Coronary artery (tissue), 2 donors: ENCODE results near the gene ACACA.

Experiments used
- DNase-seq: peaks from one replicate; pipeline ENCODE4 v3.0.0-alpha.2; 2017; ENCODE audit warnings: low spot score
- H3K27ac ChIP-seq, 2 donors: fragments of 200-600 bp; sonication (generic); one replicate each; pipeline ENCODE4 v1.5.1; 2016 to 2019
- H3K4me3 ChIP-seq: fragments of 200-600 bp; sonication (generic); 2 replicates; pipeline ENCODE4 v1.5.1; 2016; ENCODE audit warnings: mild to moderate bottlenecking, moderate library complexity
- CTCF ChIP-seq: fragments of 200-600 bp; sonication (generic); IDR thresholded peaks from one replicate; pipeline ENCODE4 v1.5.1; 2019; ENCODE audit warnings: antibody characterized with exemption

Gene ACACA

GRCh38 chr17:37231887-37232286, 174.7 kb downstream of the ACACA start:
- H3K4me3 ChIP-seq: no peak overlapping the region
- no peak overlapping the region for H3K27ac ChIP-seq
- no peak for TF ChIP-seq CTCF
- no peak for DNase-seq

GRCh38 chr17:37230633-37231032, 176.0 kb downstream of the ACACA start:
- Histone ChIP-seq H3K27ac (no peak overlapping the region), H3K4me3 (no peak overlapping the region)
- no peak for TF ChIP-seq CTCF
- DNase-seq: no peak

- Histone ChIP-seq H3K4me3 (no peak overlapping the region), H3K27ac (no peak overlapping the region)
- no peak for DNase-seq
- no peak for TF ChIP-seq CTCF
Measured at GRCh38 chr17:37225465-37225864, 181.2 kb downstream of the ACACA start.

DNA sequence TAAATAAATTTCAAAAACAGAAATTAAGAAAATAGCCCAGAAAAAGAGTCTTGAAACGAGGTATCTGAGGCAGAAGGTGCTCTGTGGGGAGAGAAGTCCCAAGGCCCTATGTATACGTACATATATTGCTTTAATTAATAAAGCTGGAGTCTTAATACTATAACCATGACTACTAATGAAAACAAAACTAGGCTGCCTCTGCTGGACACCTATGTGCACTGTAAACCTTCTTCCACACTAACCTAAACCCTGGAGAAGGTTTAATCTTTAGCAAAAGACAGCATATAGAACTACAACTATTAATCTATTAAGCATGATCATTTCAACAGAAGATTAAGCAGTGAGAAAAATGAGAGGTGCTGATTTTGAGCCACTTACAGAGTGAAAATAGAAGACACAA, 184.8 kb downstream of the ACACA start:
- DNase-seq: no peak

DNA sequence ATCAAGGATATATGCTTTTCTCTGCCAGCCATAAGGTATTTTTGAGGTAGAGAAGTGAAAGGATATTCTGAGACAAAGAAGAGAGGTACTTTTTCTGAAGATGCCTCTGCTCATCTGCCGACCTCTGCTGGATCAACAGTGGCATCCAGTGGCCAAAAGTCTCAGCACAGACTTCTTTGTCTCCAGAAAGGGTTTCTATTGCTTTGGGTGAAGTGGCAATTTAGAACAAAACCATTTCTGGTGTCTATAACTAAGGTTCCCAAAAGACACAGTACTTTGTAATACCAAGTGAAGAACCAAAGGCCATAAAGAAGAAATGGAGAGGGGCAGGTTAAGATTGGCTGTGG, 186.1 kb downstream of the ACACA start:
- Histone ChIP-seq H3K4me3 (no peak overlapping the region), H3K27ac (no peak overlapping the region)
- TF ChIP-seq CTCF: no peak
- no peak for DNase-seq

More for the DNA sequence above, 184.8 kb downstream of the ACACA start:
- TF ChIP-seq CTCF: no peak
- no peak overlapping the region for H3K4me3 ChIP-seq
- no peak overlapping the region for H3K27ac ChIP-seq

GRCh38 chr17:37219876-37220606, 186.6 kb downstream of the ACACA start:
- Histone ChIP-seq H3K27ac (no peak overlapping the region), H3K4me3 (no peak overlapping the region)
- no peak for DNase-seq
- TF ChIP-seq CTCF: no peak

- no peak overlapping the region for H3K27ac ChIP-seq
- DNase-seq: no peak
- H3K4me3 ChIP-seq: no peak overlapping the region
- TF ChIP-seq CTCF: no peak
Measured at GRCh38 chr17:37218849-37219248, 187.8 kb downstream of the ACACA start.
